CD4-positive, alpha-beta T cell treated with Interleukin-10 for 1 hour (primary cell): ENCODE data around the gene RBM18.

Source experiments
- DNase-seq: peaks from one replicate; pipeline ENCODE4 v3.0.0-alpha.2; 2020

Gene RBM18

GRCh38 chr9:122256206-122256605 is 8.4 kb downstream of the RBM18 start:
- no peak for DNase-seq

- no peak for DNase-seq
These were observed 9.9 kb downstream of the RBM18 start for GRCh38 chr9:122254761-122255160.

DNA sequence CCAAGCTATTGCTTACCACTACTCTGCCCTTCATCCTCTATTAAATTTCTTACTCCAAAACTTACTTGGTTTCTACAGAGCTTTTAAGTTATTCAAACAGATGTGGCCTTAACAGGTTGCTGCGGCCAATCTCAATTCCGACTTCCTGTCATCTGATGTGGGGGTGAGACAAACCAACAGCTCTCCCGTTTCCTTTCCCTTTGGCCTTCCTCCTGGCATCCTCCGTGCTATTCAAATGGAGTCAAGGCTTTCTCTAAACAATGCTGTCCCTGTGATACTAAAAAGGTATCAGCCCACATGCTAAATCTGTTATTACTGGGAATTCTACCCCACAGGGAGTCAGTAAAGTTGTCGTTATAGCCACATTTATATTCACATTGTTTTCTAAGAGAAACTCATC is 11.8 kb downstream of the RBM18 start:
- DNase-seq: no peak

DNA sequence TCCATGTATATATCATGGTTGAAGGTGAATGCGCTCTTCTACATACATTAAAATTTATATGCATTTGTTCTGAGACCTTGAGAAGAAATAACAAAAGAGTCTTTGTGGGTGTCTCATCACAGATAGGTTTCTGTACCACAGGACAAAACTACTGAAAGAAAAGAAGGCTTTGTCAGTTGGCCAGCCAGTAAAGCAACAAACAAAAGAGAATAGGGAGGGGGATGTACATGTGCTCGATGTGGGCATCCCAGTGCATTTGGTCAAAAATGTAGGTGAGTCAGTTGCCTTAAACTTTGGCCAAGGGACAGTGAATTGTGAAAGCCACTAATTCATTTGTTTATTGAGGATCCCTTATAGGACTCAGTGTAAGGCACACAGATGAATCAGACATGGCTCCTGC is 13.3 kb downstream of the RBM18 start:
- no peak for DNase-seq

DNA sequence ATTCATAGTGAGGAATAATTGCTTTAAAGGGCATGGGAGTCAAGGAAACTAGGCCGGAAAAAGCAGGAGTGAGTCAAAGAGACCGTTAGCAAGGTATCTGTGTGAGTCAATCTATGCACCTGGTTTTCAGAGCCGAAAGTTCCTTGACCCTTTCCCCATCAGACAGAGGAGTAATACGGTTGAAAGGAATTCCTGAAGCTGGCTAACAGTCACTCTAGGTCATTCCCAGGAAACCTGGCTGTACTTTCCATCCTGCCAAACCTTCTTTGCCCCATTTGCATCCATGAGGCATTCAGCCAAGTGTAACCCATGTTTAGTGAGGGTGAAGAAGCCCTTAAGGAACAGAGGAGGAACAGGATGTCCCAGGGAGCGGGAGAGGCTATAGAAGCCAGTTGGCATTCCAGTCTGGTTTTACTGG is 16.2 kb downstream of the RBM18 start:
- no peak for DNase-seq

DNA sequence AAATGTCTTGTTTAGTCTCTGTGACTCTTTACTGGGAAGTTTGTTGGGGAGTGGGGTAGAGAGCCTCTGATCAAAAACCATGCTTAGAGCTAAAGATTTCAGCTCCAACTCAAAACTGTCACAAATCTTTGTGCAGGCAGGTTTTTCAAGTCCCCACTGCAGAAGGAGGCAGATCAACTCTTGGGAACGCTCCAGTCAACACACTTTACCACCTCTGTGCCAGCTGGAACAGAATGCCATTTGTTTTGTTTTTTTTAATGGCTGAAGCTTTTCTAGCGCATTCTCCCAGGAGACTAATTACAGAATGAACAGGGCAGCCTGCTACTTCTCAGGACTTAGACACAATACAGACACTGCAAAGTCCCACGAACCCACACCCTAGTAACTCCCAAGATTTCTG is 18.0 kb downstream of the RBM18 start:
- no peak for DNase-seq

- DNase-seq: no peak
These were observed 20.3 kb downstream of the RBM18 start for GRCh38 chr9:122244349-122244748.

DNA sequence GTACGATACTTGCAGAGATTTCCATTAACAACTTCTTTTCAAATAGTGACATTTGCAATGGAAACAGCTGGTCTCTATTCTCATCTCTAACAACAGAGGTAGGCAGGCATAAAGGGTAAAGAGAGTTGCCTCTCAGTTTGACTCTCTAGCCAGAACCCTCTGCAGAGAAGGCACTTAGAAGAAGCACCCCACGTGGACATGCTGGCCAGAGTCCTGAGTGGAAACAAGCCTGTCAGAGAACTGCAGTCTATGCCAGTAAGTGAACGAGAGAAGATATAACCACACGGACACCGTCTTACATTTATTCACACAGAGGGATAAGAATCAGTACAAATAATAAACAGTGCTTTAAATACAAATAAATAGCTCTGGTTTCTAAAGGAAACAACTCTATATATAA is 24.9 kb downstream of the RBM18 start:
- DNase-seq: no peak

DNA sequence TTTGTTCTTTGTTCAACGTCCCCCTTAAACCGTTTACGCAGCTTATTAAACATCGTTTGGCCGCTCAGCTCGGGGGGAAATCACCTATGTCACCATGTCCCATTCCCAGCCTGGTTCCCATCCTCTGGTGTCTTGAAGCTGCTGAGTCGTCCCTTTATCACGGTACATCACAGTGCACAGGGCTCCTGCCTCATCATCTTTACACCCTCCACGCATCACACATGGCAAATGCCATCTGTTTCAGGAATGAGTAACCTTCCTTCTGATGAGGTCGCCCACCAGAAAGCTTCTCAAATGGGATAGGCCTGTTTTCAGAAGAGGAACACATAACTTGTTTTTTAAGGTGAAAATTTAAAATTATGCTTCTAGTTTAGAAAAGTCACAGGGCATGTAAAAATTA is 28.0 kb downstream of the RBM18 start:
- DNase-seq: no peak

DNA sequence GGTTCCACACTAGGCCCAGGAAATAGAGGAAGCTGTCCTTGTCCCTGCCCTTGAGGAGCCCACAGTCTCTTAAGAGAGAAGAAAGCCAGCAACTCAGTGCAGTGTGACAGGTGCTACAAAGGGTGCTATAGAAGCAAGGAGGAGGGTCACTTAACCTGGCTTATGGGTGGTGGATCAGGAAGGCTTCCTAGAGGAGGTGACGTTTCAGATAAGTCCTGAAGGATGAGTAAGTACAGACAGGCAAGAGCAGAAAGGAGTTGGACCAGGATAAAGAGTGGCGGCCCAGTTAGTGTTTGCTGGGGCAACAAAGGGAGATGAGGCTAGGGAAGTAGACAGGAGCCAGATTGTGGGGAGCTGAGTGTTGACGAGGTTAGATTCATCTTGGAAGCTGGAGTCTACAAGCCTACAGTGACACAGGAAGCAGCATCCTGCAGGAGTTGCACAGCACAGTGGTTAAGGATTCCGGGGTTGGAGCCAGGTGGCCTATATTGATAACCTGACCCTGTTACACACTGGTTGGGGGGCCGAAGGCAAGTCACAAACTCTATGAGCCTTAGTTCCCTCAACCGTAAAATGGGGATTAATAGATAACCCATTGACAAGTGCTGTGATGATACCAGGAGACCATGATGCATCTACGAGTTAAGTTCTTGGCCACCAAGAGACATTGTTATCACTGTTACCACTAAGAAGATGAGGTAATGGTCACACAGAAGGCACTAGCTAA is 30.5 kb downstream of the RBM18 start:
- DNase-seq: no peak

DNA sequence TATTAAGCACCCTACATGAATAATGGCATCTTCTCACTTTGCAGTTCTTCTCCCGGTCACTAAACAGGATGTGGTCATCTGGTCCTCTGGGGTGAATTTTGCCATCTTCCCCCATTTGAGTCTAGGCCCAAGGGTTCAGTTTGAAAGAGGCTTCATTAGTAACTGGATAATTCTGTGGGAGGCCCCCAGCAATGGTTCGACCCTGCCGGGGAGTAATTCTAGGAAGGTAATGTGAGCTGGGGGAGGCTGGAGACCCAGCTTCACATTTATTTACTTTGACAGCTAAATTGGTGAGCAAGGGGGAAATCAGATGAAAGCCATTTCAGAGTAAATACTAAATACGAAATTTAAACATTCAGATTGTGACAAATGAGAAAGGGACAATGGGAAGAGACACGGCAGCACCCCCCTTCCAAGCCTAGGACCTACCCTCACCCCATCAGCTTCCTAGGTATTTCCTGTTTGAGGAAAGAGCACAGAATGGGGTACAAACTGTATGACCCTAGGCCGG is 31.8 kb downstream of the RBM18 start:
- DNase-seq: no peak

GRCh38 chr9:122229485-122229837 is 35.2 kb downstream of the RBM18 start:
- no peak for DNase-seq

DNA sequence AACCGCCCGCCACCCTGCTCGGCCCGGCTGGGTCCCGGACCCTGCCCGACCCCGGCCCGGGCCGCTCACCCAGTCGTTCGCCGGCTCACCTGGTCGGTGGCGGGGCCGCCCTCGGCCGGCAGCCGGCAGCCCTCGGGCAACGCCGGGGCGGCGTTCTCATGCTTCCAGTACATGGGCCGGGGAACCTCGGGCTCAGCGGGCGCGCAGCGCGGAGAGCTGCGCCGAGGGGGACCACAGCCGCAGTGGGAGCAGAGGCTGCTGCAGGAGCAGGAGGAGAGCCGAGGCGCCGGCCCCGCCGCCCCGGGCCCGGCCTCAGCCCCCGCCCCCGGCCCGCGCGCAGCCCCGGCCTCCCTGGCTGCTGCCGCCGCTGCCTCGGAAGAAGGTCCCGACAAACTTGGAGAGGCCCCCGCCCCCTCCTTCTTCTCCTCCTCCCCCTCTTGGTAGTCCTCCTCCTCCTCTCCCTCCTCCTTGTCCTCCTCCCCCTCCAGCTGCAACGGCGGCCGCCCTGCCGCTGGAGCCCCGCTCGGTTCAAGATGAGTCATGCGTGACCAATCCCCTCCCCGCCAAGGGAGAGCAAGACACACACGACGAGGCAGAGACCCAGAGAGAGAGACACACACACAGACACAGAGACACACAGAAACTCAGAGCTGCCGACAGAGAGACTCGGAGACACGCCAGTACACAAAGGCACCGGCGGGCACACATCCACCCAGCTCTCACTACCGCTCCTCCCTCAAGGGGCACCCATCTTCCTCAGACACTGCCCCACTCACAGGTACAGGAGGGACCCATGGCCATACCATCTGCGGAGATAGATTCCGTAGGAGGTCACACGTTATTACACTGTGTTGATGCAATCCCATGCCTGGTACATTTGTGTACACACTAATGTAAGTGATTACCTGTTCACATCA is 35.8 kb downstream of the RBM18 start, which contains the start of gene LHX6:
LHX6 (minus strand) TSS at position 390 of the 917 bp plus-strand sequence; CDS start at position 173, 217 bp downstream.
- no peak for DNase-seq

DNA sequence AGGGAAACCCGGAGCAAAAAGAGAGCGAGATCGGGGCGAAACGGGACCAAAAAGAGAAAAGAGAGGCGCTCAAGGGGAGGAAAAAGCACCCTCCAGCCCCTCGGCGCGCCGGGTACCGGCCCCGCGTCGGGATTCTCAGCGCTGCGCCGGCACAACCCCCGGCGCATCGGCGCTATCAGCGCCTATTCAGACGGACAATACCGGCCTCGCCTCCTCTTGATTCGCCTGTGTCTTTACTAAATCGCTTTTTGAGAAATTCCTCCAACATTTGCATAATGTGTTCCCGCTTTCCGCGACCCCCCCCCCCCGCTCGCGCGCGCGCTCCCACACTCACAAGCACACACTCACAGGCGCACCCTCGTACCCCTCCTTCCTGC is 36.5 kb downstream of the RBM18 start:
- DNase-seq: no peak

DNA sequence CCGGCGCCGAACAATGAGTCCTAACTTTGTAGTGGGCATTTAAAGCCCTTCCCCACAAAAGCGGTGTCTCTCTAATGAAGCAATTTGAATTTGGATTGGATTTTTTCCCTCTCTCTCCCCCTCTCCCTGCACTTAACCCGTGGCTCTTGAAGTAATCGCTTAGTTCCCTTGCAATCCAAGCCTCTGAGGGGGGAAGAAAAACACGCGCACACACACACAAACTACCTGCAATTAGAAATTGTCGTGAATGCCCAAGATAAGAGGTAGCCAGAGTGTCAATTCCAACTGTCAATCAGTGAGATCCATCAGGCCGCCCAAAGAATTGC is 37.1 kb downstream of the RBM18 start:
- no peak for DNase-seq

DNA sequence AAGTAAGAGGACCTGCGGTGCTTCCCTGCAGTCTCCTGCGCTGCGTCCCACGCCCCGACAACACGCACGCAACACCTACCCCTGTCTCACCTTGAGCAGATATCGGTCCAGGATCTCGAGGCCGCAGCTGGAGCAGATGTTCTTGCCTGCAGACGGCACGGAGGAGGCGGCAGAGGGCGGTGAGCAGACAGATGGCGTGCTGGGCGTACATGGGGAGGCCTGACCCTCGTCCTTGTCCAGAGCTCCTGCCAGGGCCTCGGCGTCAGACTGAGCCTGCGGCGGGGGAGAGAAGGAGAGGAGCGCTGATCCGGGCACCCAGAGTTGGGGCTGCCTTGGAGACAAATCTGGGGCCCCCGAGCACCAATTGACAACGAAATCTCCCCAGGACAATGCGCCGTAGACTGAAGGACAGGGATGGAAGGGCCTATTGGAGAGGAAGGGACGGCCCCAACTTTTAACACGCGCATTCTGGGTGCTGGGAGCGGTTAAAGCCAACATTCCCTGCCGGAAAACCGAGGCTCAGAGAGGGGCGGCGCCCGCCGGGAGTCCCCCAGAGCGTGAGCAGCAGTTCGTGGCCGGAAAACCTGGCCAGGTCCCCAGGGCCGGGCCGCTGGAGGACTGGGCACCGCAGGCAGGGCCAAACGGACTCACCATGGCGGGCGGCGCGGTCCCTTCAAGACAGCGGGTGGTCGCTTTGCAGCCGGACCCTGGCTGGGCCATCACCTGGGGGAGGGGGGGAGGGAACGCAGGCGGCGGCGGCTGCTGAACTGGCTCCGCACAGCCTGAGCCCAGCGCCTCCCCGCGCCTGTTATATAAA is 37.7 kb downstream of the RBM18 start:
- no peak for DNase-seq

DNA sequence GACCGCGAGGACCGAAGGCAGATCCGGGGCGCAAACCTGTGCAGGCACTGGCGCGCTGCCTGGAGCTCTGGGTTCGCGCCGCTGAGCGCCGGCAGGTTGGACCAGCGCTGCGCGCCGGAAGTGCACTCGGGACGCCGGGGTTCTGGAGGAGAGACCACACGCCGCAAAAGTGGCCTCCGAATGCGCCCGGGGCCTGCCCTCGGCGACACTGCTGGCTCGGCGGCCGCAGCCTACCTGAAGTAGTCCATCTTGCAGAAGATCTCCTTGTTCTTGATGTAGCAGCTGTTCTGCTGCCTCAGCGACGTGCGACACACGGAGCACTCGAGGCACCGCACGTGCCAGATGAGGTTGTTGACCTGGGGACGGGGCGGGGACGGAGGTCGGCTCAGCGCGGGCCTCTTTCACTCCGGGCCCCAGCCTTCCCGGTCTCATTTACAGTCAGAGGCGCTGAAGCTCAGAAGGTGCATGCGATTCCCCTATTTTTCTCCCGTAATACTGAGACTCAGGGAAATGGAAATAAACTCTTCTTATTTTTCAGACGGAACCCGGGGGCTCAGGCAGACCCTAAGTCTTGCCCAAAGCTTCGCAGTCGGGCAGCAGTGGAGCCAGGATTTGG is 38.4 kb downstream of the RBM18 start:
- no peak for DNase-seq

DNA sequence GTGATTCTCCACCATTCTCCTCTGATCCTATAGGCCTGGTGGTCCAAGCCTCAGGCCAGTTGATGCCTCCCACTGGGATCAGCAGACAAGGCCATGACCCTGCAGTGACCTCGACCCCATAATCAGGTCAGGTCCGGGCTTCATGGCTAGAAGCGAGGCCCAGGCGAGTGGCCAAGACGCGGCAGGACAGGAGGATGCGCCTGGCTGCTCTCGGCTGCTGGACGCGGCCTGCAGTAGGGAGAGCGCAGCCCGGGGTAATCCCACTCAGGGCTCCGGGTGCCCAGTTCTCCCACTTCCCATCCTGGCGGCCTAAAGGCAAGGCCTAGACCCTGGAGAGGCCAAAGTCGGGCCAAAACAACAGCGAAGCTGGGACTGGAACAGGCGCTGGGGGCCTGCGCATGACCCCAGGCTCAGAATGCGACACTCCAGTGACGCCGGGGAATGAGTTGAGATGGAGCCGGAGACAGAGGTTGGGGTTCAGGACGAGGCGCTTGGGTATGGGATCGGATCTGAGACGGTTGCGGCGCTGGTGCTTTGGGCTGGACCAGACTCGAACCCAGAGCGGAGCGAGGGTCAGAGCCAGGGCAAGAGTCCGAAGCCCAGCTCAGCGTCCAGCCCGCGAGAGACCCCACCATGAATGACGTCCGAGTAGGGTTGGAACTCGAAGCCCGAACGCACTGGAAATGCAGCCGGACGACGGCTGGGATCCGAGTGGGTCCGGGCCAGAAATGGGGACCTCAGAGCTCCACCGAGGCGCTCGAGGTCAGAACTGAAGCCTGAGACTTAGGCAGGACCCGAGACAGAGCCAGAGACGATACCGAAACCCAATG is 39.1 kb downstream of the RBM18 start:
- DNase-seq: no peak

GRCh38 chr9:122223435-122223834 is 41.2 kb downstream of the RBM18 start:
- DNase-seq: no peak

DNA sequence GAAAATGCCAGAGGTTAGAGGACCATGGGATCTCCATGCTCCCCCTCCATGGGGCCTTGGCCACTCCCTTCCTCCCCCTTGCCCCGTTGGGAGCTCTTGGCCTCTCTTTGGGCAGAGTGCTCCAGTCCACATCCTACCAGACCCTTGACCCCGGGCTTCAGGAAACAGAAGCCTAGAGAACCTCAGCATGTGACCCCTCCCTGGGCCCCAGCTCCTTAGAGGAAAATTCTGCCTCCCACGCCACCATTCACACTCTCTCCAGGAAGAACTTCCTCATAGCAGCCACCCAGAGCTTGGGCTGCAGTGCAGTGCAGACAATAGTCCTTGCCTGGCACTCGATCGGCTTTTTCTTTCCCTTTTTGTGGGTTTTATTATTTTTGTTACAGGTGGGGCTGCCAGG is 41.8 kb downstream of the RBM18 start:
- no peak for DNase-seq

DNA sequence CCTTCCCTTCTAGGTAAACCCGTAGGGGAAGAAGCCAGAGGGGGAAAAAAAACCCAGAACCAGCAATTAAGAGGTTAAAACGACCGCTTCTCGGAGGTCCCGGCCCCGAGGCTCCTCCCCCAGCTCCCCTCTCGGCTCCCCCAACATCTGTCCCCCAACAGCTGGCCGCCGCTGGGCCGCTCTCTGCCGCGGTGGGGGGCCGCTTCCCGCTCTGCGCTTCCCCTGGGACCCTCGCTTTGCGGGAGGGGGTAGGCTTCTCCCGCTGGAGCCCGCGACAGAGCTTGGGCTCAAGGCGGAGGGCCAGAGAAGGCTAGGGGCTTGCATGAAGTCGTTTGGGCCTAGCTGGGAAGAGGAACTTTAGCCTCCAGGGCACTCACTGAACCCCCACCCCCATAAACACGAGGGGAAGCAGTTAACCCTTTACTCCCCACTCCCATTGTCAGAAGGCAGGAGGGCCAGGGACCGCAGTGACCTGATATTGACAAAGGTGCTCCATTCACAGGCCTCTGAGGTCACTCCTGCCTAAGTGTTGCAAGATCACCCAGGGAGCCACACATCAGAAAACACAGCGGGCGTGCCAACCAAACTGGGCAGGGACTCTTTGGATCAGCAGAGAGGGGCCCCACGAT is 43.3 kb downstream of the RBM18 start:
- no peak for DNase-seq
